HEK293 (cell line): ENCODE data around the gene DENND1A.

ENCODE experiments used
- CTCF ChIA-PET: fragments of 350-600 bp; formaldehyde crosslinking; extraction: SDS; loops from one replicate; lab custom pipeline; 2021; ENCODE audit warnings: antibody characterized with exemption; lab: Yijun Ruan, JAX
- POLR2A ChIA-PET: fragments of 300-600 bp; formaldehyde crosslinking; extraction: SDS; loops from one replicate; lab custom pipeline; 2020; ENCODE audit warnings: antibody characterized with exemption, inconsistent platforms; lab: Yijun Ruan, JAX
- H3K27ac ChIP-seq: fragments of 200-500 bp; sonication (Bioruptor generic); 2 replicates; pipeline ENCODE4 v1.5.1; 2014; ENCODE audit warnings: low read depth, low read length, control low read depth, inconsistent platforms; ENCODE audit errors: extremely low read depth
- H3K36me3 ChIP-seq, 2 experiments: fragments of 200-500 bp in 1 of 2; sonication (Bioruptor generic) in 1 of 2; 1 replicate in 1 of 2; 2 replicates in 1 of 2; pipeline ENCODE4 v1.5.1; 2014 to 2017; ENCODE audit warnings: inconsistent platforms in 2 of 2, low read length in 2 of 2; ENCODE audit not compliant: control insufficient read depth in 2 of 2, insufficient read depth in 1 of 2
- H3K4me1 ChIP-seq: fragments of 200-500 bp; sonication (Bioruptor generic); 2 replicates; pipeline ENCODE4 v1.5.1; 2014; ENCODE audit warnings: mild to moderate bottlenecking, low read length, inconsistent platforms; ENCODE audit not compliant: control insufficient read depth, insufficient read depth
- H3K4me3 ChIP-seq: 2 replicates; pipeline ENCODE4 v1.5.1; 2011; ENCODE audit warnings: low read depth, mild to moderate bottlenecking, control low read depth, low read length, moderate library complexity
- H3K9me3 ChIP-seq: fragments of 200-500 bp; sonication (Bioruptor generic); 2 replicates; pipeline ENCODE4 v1.5.1; 2014; ENCODE audit warnings: low read depth, low read length, inconsistent platforms; ENCODE audit not compliant: control insufficient read depth, insufficient read depth
- BCL6B ChIP-seq: fragments of 450-650 bp; formaldehyde crosslinking; IDR thresholded peaks from 2 replicates; pipeline ENCODE4 v1.5.1; 2017; ENCODE audit warnings: missing biosample characterization, missing genetic modification characterization
- CTCF ChIP-seq: fragments of 450-650 bp; formaldehyde crosslinking; IDR thresholded peaks from 2 replicates; pipeline ENCODE4 v1.5.1; 2016; ENCODE audit warnings: missing biosample characterization, missing genetic modification characterization
- GFI1B ChIP-seq: fragments of 450-650 bp; formaldehyde crosslinking; IDR thresholded peaks from 2 replicates; pipeline ENCODE4 v1.5.1; 2016; ENCODE audit warnings: missing biosample characterization, missing genetic modification characterization
- KLF8 ChIP-seq: fragments of 450-650 bp; formaldehyde crosslinking; IDR thresholded peaks from 2 replicates; pipeline ENCODE4 v1.5.1; 2016; ENCODE audit warnings: missing biosample characterization, missing genetic modification characterization
- SCRT1 ChIP-seq: fragments of 450-650 bp; formaldehyde crosslinking; IDR thresholded peaks from 2 replicates; pipeline ENCODE4 v1.5.1; 2016; ENCODE audit warnings: missing biosample characterization, missing genetic modification characterization, borderline replicate concordance
- TCF7L2 ChIP-seq: IDR thresholded peaks from 2 replicates; pipeline ENCODE4 v1.6.1; 2011; ENCODE audit warnings: low read depth, mild to moderate bottlenecking, inconsistent platforms, low read length, moderate library complexity, borderline replicate concordance
- TSHZ1 ChIP-seq: fragments of 450-650 bp; formaldehyde crosslinking; IDR thresholded peaks from 2 replicates; pipeline ENCODE4 v1.5.1; 2016; ENCODE audit warnings: missing biosample characterization, missing genetic modification characterization, borderline replicate concordance
- ZBTB1 ChIP-seq: fragments of 450-650 bp; formaldehyde crosslinking; IDR thresholded peaks from 2 replicates; pipeline ENCODE4 v1.5.1; 2016; ENCODE audit warnings: missing biosample characterization, missing genetic modification characterization
- ZBTB6 ChIP-seq: fragments of 450-650 bp; formaldehyde crosslinking; IDR thresholded peaks from 2 replicates; pipeline ENCODE4 v1.5.1; 2017; ENCODE audit warnings: missing biosample characterization, missing genetic modification characterization
- ZNF121 ChIP-seq: fragments of 450-650 bp; formaldehyde crosslinking; IDR thresholded peaks from 2 replicates; pipeline ENCODE4 v1.5.1; 2016; ENCODE audit warnings: missing biosample characterization, missing genetic modification characterization
- ZNF133 ChIP-seq: fragments of 450-650 bp; formaldehyde crosslinking; IDR thresholded peaks from 2 replicates; pipeline ENCODE4 v1.5.1; 2016; ENCODE audit warnings: missing biosample characterization, missing genetic modification characterization
- ZNF155 ChIP-seq: fragments of 450-650 bp; formaldehyde crosslinking; IDR thresholded peaks from 2 replicates; pipeline ENCODE4 v1.5.1; 2016; ENCODE audit warnings: missing biosample characterization, missing genetic modification characterization
- ZNF169 ChIP-seq: fragments of 450-650 bp; formaldehyde crosslinking; IDR thresholded peaks from 2 replicates; pipeline ENCODE4 v1.5.1; 2016; ENCODE audit warnings: missing biosample characterization, missing genetic modification characterization
- ZNF2 ChIP-seq: fragments of 450-650 bp; formaldehyde crosslinking; IDR thresholded peaks from 2 replicates; pipeline ENCODE4 v1.5.1; 2016; ENCODE audit warnings: missing biosample characterization, missing genetic modification characterization
- ZNF211 ChIP-seq: fragments of 450-650 bp; formaldehyde crosslinking; IDR thresholded peaks from 2 replicates; pipeline ENCODE4 v1.5.1; 2016; ENCODE audit warnings: low read depth, missing biosample characterization, missing genetic modification characterization
- ZNF514 ChIP-seq: fragments of 450-650 bp; formaldehyde crosslinking; IDR thresholded peaks from 2 replicates; pipeline ENCODE4 v1.5.1; 2016; ENCODE audit warnings: missing biosample characterization, missing genetic modification characterization
- ZNF521 ChIP-seq: fragments of 450-650 bp; formaldehyde crosslinking; IDR thresholded peaks from 2 replicates; pipeline ENCODE4 v1.5.1; 2017; ENCODE audit warnings: missing biosample characterization, mild to moderate bottlenecking, missing genetic modification characterization
- ZNF560 ChIP-seq: fragments of 450-650 bp; formaldehyde crosslinking; IDR thresholded peaks from 2 replicates; pipeline ENCODE4 v1.5.1; 2017; ENCODE audit warnings: missing biosample characterization, missing genetic modification characterization, borderline replicate concordance
- ZNF571 ChIP-seq: fragments of 450-650 bp; formaldehyde crosslinking; IDR thresholded peaks from 2 replicates; pipeline ENCODE4 v1.5.0; 2017; ENCODE audit warnings: missing biosample characterization, missing genetic modification characterization
- ZNF585B ChIP-seq: fragments of 450-650 bp; formaldehyde crosslinking; IDR thresholded peaks from 2 replicates; pipeline ENCODE4 v1.5.1; 2016; ENCODE audit warnings: missing biosample characterization, missing genetic modification characterization
- ZNF670 ChIP-seq: fragments of 450-650 bp; formaldehyde crosslinking; IDR thresholded peaks from 2 replicates; pipeline ENCODE4 v1.5.1; 2016; ENCODE audit warnings: missing biosample characterization, missing genetic modification characterization, low read depth
- ZNF830 ChIP-seq: fragments of 450-650 bp; IDR thresholded peaks from 2 replicates; pipeline ENCODE4 v1.5.0; 2018; ENCODE audit warnings: missing biosample characterization, missing genetic modification characterization, low read depth, mild to moderate bottlenecking, moderate library complexity
- ZXDB ChIP-seq: fragments of 450-650 bp; formaldehyde crosslinking; IDR thresholded peaks from 2 replicates; pipeline ENCODE4 v1.5.1; 2016; ENCODE audit warnings: missing biosample characterization, missing genetic modification characterization
- TF ChIP-seq, protein P1 (sequence below): fragments of 450-650 bp; formaldehyde crosslinking; IDR thresholded peaks from 2 replicates; pipeline ENCODE4 v1.5.1; 2017; ENCODE audit warnings: missing biosample characterization, missing genetic modification characterization

The DENND1A gene

DNA sequence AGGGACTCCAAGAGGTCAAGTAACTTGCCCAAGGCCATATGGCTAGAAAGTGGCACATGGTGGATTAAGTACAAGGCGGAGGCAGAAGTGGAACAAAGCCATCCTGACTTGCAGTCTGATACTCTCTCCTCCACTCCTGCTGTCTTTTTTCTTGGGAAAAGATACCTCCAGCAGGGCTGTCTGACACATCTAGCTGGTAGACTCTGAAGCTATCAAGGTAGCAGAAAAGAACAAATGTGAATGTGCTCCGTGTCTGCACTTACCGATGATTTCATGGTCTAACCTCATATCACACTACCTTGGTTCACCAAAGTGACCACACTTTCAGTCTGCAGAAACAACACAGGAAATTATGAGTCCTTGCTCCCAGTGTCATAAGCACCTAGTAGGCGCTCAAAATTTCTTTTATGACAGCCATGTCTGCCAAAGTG, 289.1 kb downstream of the DENND1A start (continued):
- TF ChIP-seq TSHZ1 (tag by site-specific recombination), result no peak
- no peak for TF ChIP-seq ZNF514 (tag by site-specific recombination)
- TF ChIP-seq ZNF521 (tag by site-specific recombination), result no peak
- no peak for TF ChIP-seq TCF7L2
- no peak for TF ChIP-seq ZBTB6 (tag by site-specific recombination)
- no peak for TF ChIP-seq KLF8 (tag by site-specific recombination)
- TF ChIP-seq ZNF830 (tag by site-specific recombination), result no peak
- TF ChIP-seq ZXDB (tag by site-specific recombination), result no peak
- no peak for TF ChIP-seq ZNF560
- TF ChIP-seq BCL6B (tag by site-specific recombination), result no peak
- TF ChIP-seq ZNF571, result no peak

DNA sequence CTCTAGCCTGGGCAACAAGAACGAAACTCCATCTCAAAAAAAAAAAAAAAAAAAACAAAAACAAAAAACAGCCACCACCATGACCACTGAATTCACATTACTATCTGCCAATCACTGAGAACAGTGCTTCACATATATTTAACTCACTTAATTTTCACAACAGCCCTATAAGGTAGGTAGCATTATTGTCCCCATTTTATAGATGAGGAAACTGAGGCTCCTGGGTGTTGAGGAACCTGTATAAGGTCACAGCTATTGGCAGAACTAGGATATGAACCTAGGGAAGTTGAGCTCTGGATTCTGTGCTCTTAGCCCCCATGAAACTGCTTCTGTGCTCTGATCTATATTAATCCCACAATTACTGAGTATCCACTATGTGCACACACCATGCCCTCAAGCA, 290.2 kb downstream of the DENND1A start:
- Histone ChIP-seq H3K4me3 (no peak overlapping the region), H3K4me1 (peaks cover 10% of the 10 kb centered on the region), H3K27ac (no peak overlapping the region), H3K9me3 (no peaks in the 10 kb centered on the region), H3K36me3 (no peaks in the 10 kb centered on the region)
- TF ChIP-seq CTCF (tag by site-specific recombination) (no peak), ZNF211 (no peak), ZNF521 (tag by site-specific recombination) (no peak), SCRT1 (tag by site-specific recombination) (no peak), ZNF133 (tag by site-specific recombination) (no peak), ZBTB1 (tag by site-specific recombination) (no peak), ZNF670 (tag by site-specific recombination) (no peak), GFI1B (no peak), ZNF585B (tag by site-specific recombination) (no peak), ZNF169 (tag by site-specific recombination) (no peak), ZNF2 (no peak), ZNF121 (tag by site-specific recombination) (no peak), ZNF155 (no peak)
- TF ChIP-seq, protein P1, sequence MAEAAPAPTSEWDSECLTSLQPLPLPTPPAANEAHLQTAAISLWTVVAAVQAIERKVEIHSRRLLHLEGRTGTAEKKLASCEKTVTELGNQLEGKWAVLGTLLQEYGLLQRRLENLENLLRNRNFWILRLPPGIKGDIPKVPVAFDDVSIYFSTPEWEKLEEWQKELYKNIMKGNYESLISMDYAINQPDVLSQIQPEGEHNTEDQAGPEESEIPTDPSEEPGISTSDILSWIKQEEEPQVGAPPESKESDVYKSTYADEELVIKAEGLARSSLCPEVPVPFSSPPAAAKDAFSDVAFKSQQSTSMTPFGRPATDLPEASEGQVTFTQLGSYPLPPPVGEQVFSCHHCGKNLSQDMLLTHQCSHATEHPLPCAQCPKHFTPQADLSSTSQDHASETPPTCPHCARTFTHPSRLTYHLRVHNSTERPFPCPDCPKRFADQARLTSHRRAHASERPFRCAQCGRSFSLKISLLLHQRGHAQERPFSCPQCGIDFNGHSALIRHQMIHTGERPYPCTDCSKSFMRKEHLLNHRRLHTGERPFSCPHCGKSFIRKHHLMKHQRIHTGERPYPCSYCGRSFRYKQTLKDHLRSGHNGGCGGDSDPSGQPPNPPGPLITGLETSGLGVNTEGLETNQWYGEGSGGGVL (tag by site-specific recombination), result no peak
- ChIA-PET POLR2A (no interaction called here), CTCF (no interaction called here)
